ENCODE measurements around the gene GSN.

DNA sequence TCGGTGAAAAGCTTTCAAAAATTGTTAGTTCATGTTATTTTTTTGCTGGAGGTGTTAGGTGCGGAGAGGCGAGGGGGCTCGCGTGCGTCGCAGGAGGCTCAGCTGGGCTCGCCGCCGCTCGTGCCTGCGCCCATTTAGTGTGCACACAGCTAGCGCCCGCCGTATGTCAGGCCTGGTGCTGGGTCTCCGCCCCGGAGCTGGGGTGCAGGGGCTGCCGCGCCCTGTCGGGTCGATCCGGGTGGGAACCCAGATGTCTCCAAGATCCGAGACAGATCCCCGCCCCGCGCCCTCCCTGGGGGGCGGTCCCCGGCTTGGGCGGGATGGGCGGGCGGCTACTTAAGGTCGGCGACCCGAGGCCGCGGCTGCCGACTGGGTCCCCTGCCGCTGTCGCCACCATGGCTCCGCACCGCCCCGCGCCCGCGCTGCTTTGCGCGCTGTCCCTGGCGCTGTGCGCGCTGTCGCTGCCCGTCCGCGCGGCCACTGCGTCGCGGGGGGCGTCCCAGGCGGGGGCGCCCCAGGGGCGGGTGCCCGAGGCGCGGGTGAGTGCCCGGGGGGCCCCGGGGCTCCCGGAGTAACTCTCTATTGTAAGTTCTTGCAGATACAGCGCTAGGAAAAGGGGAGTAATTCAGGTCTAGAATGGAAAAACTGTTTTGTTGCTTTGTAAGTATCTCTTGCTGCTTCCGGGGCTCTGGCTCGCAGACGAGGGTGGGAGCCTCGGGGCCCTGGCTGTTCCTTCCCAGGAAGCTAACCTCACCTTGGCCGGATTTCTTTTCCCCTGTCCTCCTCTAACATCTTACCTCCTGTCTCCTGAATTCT, 31.7 kb downstream of the GSN start:
- TF ChIP-seq, protein P1, sequence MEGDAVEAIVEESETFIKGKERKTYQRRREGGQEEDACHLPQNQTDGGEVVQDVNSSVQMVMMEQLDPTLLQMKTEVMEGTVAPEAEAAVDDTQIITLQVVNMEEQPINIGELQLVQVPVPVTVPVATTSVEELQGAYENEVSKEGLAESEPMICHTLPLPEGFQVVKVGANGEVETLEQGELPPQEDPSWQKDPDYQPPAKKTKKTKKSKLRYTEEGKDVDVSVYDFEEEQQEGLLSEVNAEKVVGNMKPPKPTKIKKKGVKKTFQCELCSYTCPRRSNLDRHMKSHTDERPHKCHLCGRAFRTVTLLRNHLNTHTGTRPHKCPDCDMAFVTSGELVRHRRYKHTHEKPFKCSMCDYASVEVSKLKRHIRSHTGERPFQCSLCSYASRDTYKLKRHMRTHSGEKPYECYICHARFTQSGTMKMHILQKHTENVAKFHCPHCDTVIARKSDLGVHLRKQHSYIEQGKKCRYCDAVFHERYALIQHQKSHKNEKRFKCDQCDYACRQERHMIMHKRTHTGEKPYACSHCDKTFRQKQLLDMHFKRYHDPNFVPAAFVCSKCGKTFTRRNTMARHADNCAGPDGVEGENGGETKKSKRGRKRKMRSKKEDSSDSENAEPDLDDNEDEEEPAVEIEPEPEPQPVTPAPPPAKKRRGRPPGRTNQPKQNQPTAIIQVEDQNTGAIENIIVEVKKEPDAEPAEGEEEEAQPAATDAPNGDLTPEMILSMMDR (IDR thresholded peaks at IDR 0.05): no peak
- TF ChIP-seq EZH2 (IDR thresholded peaks at IDR 0.05; ENCODE audit: borderline replicate concordance, insufficient read depth, low read depth, low read length, poor library complexity, severe bottlenecking): no peak
